HL-60 (cell line): ENCODE data around the gene EGFL7.

Experiments
- CTCF ChIP-seq: IDR thresholded peaks from one replicate; pipeline ENCODE4 v1.5.1; 2011; ENCODE audit warnings: low read length, control low read depth, inconsistent platforms; ENCODE audit not compliant: insufficient read depth
- POLR2AphosphoS5 ChIP-seq: IDR thresholded peaks from 2 replicates; pipeline ENCODE4 v1.6.1; 2012; ENCODE audit warnings: low read depth
- REST ChIP-seq: IDR thresholded peaks from 2 replicates; pipeline ENCODE4 v1.6.1; 2012; ENCODE audit warnings: low read depth; ENCODE audit not compliant: insufficient replicate concordance
- SPI1 ChIP-seq: IDR thresholded peaks from 2 replicates; pipeline ENCODE4 v1.6.1; 2012; ENCODE audit warnings: low read depth, mild to moderate bottlenecking, borderline replicate concordance

GRCh38 chr9:136662656-136663581, at the start of gene EGFL7:
- TF ChIP-seq CTCF (no peak), SPI1 (no peak), REST (no peak), POLR2AphosphoS5 (no peak)
